ENCODE data around the gene IFT122. TPM values are rescaled to one million over a fixed set of nuclear protein-coding genes. Genes with fewer than 3 reads are reported as not detected.

Gene IFT122
- total and polyA plus RNA-seq, 2 of the 4 experiments (the other 2 are of a cell fraction): 16.8 to 28.0 TPM

DNA sequence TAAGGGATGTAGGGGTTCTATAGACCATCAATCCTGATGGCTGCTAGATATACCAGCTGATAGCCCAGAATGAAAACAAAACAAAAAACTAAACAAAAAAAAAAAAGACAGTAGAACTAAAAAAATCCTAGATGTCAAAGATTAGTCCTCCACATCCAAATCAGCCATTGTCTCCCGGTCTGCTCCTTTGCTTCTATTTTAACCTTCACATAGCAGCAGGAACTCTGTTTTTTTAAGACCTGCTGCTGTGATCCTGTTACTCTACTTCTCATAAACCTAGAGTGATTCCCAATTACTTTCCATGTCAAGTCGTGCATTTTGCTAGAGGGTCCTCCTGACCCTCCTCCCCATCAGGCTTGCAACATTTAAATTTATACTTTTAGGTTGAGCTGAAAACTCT is 2.5 kb downstream of the IFT122 start:
- Histone ChIP-seq H2BK20ac (ENCODE audit: low read depth, low read length) (no peak overlapping the region), H2AFZ (replicated peaks; ENCODE audit: low read length, poor library complexity) (no peak overlapping the region), H3K56ac (ENCODE audit: extremely low read depth, insufficient read depth, low read length) (no peak overlapping the region), H3K18ac (ENCODE audit: low read depth, low read length) (no peak overlapping the region), H3K9ac (ENCODE audit: low read depth, low read length) (no peak overlapping the region; the same call in 1 of the 2 replicates), H3K23ac (ENCODE audit: low read depth, low read length) (0 out of 2 replicates have a peak overlapping the region, but pooled peaks have one; percentile 4), H3K4ac (ENCODE audit: low read depth, low read length) (no peak overlapping the region), H4K5ac (ENCODE audit: low read depth, low read length) (no peak overlapping the region), H3K9me1 (ENCODE audit: insufficient read depth, low read length) (peaks cover 6% of the 10 kb centered on the region; the same call in 1 of the 2 replicates), H3K36me3 (ENCODE audit: control insufficient read depth, insufficient read depth, low read length) (peaks cover 2% of the 10 kb centered on the region; the same call in 1 of the 2 replicates), H2AK5ac (ENCODE audit: low read depth, low read length) (no peak overlapping the region; the same call in 1 of the 2 replicates), H2BK15ac (ENCODE audit: low read depth, low read length) (no peak overlapping the region), H4K91ac (ENCODE audit: insufficient read depth, low read depth, low read length) (no peak overlapping the region), H3K4me2 (ENCODE audit: low read depth, low read length) (no peak overlapping the region), H3K4me3 (ENCODE audit: insufficient read depth, low read depth, low read length) (no peak overlapping the region), H4K8ac (ENCODE audit: low read depth in 2 of 2, low read length in 2 of 2) (peak overlapping the region in 1 of 2 experiments; percentile 8; a peak in 2 of 4 replicates), H3K27me3 (ENCODE audit: control insufficient read depth, insufficient read depth, low read length) (no peaks in the 10 kb centered on the region), H3K14ac (replicated peaks; ENCODE audit: low read depth, low read length) (peak overlapping the region; percentile 44; the same call in 1 of the 2 replicates), H2BK5ac (ENCODE audit: low read depth, low read length, poor library complexity, severe bottlenecking) (peak overlapping the region; percentile 67), H3K4me1 (ENCODE audit: control insufficient read depth, insufficient read depth, low read length) (peaks cover 6% of the 10 kb centered on the region), H3K79me1 (ENCODE audit: low read depth in 1 of 2, low read length in 2 of 2) (peaks cover 22 to 68% of the 10 kb centered on the region in 2 experiments), H2BK120ac (ENCODE audit: low read depth, low read length) (0 out of 2 replicates have a peak overlapping the region, but pooled peaks have one; percentile 4), H2AK9ac (replicated peaks; ENCODE audit: low read depth, low read length, poor library complexity) (no peak overlapping the region), H4K20me1 (ENCODE audit: insufficient read depth, low read length) (no peaks in the 10 kb centered on the region), H3K27ac (ENCODE audit: insufficient read depth, low read length) (no peak overlapping the region), H3K9me3 (ENCODE audit: control insufficient read depth, insufficient read depth, low read length) (no peaks in the 10 kb centered on the region)
- in situ Hi-C loops (cut with MboI; ENCODE audit: low sequenced_read_pairs) (no loop called here), intact Hi-C loops (cut with micrococcal nuclease) (loop anchor here (5.0 kb wide), 4 partner anchors 45 to 385 kb away; no protein-coding TSS in a partner anchor), dilution Hi-C loops (cut with HindIII; ENCODE audit: low sequenced_read_pairs, unreplicated experiment) (no loop called here)
- no TSS peak for BruUV-seq (replicated peaks)
- no CpG with 5 or more reads among the region's 2 CpGs for WGBS, 2 experiments (ENCODE audit: extremely low coverage in 2 of 2, insufficient read length in 1 of 2)
- TF ChIP-seq ELK1 (IDR thresholded peaks at IDR 0.05; ENCODE audit: borderline replicate concordance, low read depth, low read length): no peak
- ChIA-PET POLR2A (ENCODE audit: unreplicated experiment) (no interaction called here), CTCF (no interaction called here)
- DNase-seq (no peak), ATAC-seq (ENCODE audit: low read depth) (no peak)

All from IMR-90 (cell line).